OCI-M2 (cell line): Measurements from ENCODE around the gene AP3B1.

Experiments
- DNase-seq: peaks from one replicate; lab custom pipeline; 2025; ENCODE audit not compliant: unreplicated experiment; lab: John Stamatoyannopoulos, UW

AP3B1 gene

GRCh38 chr5:78294248-78295034 is at the start of gene AP3B1:
Gene AP3B1 (minus strand): TSS chr5:78294698. CDS start chr5:78294579, 119 bp downstream.
- peak; percentile 85 for DNase-seq

- DNase-seq = no peak
Observed at GRCh38 chr5:78341440-78341839, 46.9 kb upstream of the AP3B1 start.

GRCh38 chr5:78339617-78340436 is 45.3 kb upstream of the AP3B1 start:
- no peak for DNase-seq

- DNase-seq = no peak
Observed at GRCh38 chr5:78336698-78337097, 42.2 kb upstream of the AP3B1 start.

GRCh38 chr5:78335976-78336375 is 41.5 kb upstream of the AP3B1 start:
- DNase-seq = no peak

GRCh38 chr5:78334811-78335210 is 40.3 kb upstream of the AP3B1 start:
- no peak for DNase-seq

GRCh38 chr5:78331523-78332080 is 37.1 kb upstream of the AP3B1 start:
- DNase-seq = no peak

- no peak for DNase-seq
Observed at GRCh38 chr5:78328585-78329173, 34.2 kb upstream of the AP3B1 start.

GRCh38 chr5:78327761-78328510 is 33.4 kb upstream of the AP3B1 start:
- no peak for DNase-seq

- DNase-seq = no peak
Observed at GRCh38 chr5:78326930-78327329, 32.4 kb upstream of the AP3B1 start.

GRCh38 chr5:78323241-78323640 is 28.7 kb upstream of the AP3B1 start:
- DNase-seq = no peak

- no peak for DNase-seq
Observed at GRCh38 chr5:78320401-78320800, 25.9 kb upstream of the AP3B1 start.

- no peak for DNase-seq
Observed at GRCh38 chr5:78318337-78318736, 23.8 kb upstream of the AP3B1 start.

- DNase-seq = no peak
Observed at GRCh38 chr5:78317515-78317914, 23.0 kb upstream of the AP3B1 start.

- no peak for DNase-seq
Observed at GRCh38 chr5:78308703-78309102, 14.2 kb upstream of the AP3B1 start.

- no peak for DNase-seq
Observed at GRCh38 chr5:78300464-78301045, 6.1 kb upstream of the AP3B1 start.

GRCh38 chr5:78295035-78295961 is 800 bp upstream of the AP3B1 start:
- no peak for DNase-seq

- no peak for DNase-seq
Observed at GRCh38 chr5:78293851-78294247, 649 bp downstream of the AP3B1 start.

GRCh38 chr5:78291687-78292086 is 2.8 kb downstream of the AP3B1 start:
- DNase-seq = no peak
